Measurements from ENCODE around the gene CCDC141. TPM values are rescaled to one million over a fixed set of nuclear protein-coding genes. Genes with fewer than 3 reads are reported as not detected.

Gene CCDC141
- total RNA-seq, 1 donor from 2014 or later, result 1.2 TPM

GRCh38 chr2:178844269-178844668 lies 205.7 kb downstream of the CCDC141 start:
- DNase-seq (ENCODE audit: low spot score in 2 of 2, unreplicated experiment in 2 of 2), result no peak
- no peak for TF ChIP-seq CTCF (IDR thresholded peaks at IDR 0.05; ENCODE audit: unreplicated experiment)
- Mint-ChIP-seq H3K4me1 (no peaks in the 10 kb centered on the region), H3K27ac (no peak overlapping the region), H3K36me3 (no peaks in the 10 kb centered on the region), H3K4me3 (no peak overlapping the region), H3K27me3 (ENCODE audit: low read depth) (peaks cover 9% of the 10 kb centered on the region), H3K9me3 (peaks cover 9% of the 10 kb centered on the region)

DNA sequence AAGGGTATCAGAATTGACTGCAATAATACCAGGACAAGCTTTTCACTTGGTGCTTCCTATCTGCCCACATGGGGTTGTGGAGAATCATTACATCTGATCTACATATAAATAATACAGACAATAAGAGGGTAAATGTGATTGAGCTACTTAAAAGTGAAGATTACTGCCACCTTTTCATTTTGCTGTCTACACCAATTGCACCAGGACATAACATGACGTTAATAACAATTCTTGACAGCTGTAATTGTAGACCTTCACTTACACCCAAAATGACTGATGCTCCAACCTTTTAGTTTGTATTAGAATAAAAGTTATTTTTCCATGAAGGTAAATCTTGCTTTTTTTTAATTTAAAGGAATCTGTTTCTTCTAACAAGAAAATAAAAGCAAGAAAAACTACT lies 206.2 kb downstream of the CCDC141 start:
- H3K36me3 Mint-ChIP-seq, result no peaks in the 10 kb centered on the region
- no peak overlapping the region for H3K27ac Mint-ChIP-seq
- no peaks in the 10 kb centered on the region for H3K4me1 Mint-ChIP-seq
- H3K9me3 Mint-ChIP-seq, result peaks cover 9% of the 10 kb centered on the region
- TF ChIP-seq CTCF (IDR thresholded peaks at IDR 0.05; ENCODE audit: unreplicated experiment), result no peak
- DNase-seq (ENCODE audit: low spot score in 2 of 2, unreplicated experiment in 2 of 2), result no peak
- peaks cover 11% of the 10 kb centered on the region for H3K27me3 Mint-ChIP-seq (ENCODE audit: low read depth)
- no peak overlapping the region for H3K4me3 Mint-ChIP-seq

GRCh38 chr2:178836807-178837206 lies 213.1 kb downstream of the CCDC141 start:
- no peaks in the 10 kb centered on the region for H3K36me3 Mint-ChIP-seq
- no peak overlapping the region for H3K27ac Mint-ChIP-seq
- DNase-seq (ENCODE audit: low spot score in 2 of 2, unreplicated experiment in 2 of 2), result no peak
- H3K9me3 Mint-ChIP-seq, result no peaks in the 10 kb centered on the region
- TF ChIP-seq CTCF (IDR thresholded peaks at IDR 0.05; ENCODE audit: unreplicated experiment), result no peak
- no peak overlapping the region for H3K4me3 Mint-ChIP-seq
- H3K4me1 Mint-ChIP-seq, result no peaks in the 10 kb centered on the region
- H3K27me3 Mint-ChIP-seq (ENCODE audit: low read depth), result peaks cover 10% of the 10 kb centered on the region

- peaks cover 3% of the 10 kb centered on the region for H3K4me1 Mint-ChIP-seq
- no peak for DNase-seq (ENCODE audit: low spot score in 2 of 2, unreplicated experiment in 2 of 2)
- H3K27me3 Mint-ChIP-seq (ENCODE audit: low read depth), result peaks cover 9% of the 10 kb centered on the region
- H3K9me3 Mint-ChIP-seq, result no peaks in the 10 kb centered on the region
- TF ChIP-seq CTCF (IDR thresholded peaks at IDR 0.05; ENCODE audit: unreplicated experiment), result no peak
- H3K4me3 Mint-ChIP-seq, result no peak overlapping the region
- no peak overlapping the region for H3K27ac Mint-ChIP-seq
- H3K36me3 Mint-ChIP-seq, result no peaks in the 10 kb centered on the region
Measured at GRCh38 chr2:178834086-178834485, 215.9 kb downstream of the CCDC141 start.

- TF ChIP-seq CTCF (IDR thresholded peaks at IDR 0.05; ENCODE audit: unreplicated experiment), result no peak
- Mint-ChIP-seq H3K9me3 (no peaks in the 10 kb centered on the region), H3K36me3 (no peaks in the 10 kb centered on the region)
Measured at GRCh38 chr2:178833382-178833781, 216.6 kb downstream of the CCDC141 start.

DNA sequence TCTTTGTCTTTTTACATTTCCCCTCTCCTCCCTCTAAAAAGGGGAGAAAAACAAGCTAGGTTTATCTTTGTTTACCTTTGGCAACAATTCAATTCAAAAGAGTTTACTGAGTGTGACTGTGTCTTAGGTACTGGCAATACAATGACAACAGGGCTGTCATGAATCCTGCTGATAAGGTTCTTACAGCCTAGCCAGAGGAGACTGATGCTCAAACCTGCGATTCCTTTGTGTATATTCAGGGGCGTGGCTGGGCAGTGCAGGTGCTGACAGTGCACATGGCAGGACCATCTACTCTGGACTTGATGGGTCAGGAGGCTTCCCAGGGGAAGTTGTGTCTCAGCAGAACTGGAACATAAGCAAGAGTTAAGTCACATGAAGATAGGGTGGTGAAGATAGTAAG lies 219.5 kb downstream of the CCDC141 start:
- H3K27me3 Mint-ChIP-seq (ENCODE audit: low read depth), result peaks cover 4% of the 10 kb centered on the region
- no peak for TF ChIP-seq CTCF (IDR thresholded peaks at IDR 0.05; ENCODE audit: unreplicated experiment)
- no peak overlapping the region for H3K27ac Mint-ChIP-seq
- H3K4me1 Mint-ChIP-seq, result peaks cover 8% of the 10 kb centered on the region
- H3K4me3 Mint-ChIP-seq, result no peak overlapping the region
- peaks cover 8% of the 10 kb centered on the region for H3K9me3 Mint-ChIP-seq
- DNase-seq (ENCODE audit: low spot score in 2 of 2, unreplicated experiment in 2 of 2), result no peak
- no peaks in the 10 kb centered on the region for H3K36me3 Mint-ChIP-seq

More at GRCh38 chr2:178833382-178833781, 216.6 kb downstream of the CCDC141 start:
- Mint-ChIP-seq H3K4me3 (no peak overlapping the region), H3K27me3 (ENCODE audit: low read depth) (peaks cover 8% of the 10 kb centered on the region), H3K4me1 (peaks cover 5% of the 10 kb centered on the region), H3K27ac (no peak overlapping the region)
- no peak for DNase-seq (ENCODE audit: low spot score in 2 of 2, unreplicated experiment in 2 of 2)

Measured in mesothelial cell of epicardium (in vitro differentiated cells).